ENCODE measurements around the gene TEX14.

- no peak for TF ChIP-seq POLR2A (IDR thresholded peaks at IDR 0.05)
- TF ChIP-seq CTCF (IDR thresholded peaks at IDR 0.05), result no peak
- no peak for TF ChIP-seq EP300 (IDR thresholded peaks at IDR 0.05)
Observed at GRCh38 chr17:58517928-58518609, 173.8 kb downstream of the TEX14 start.
